ENCODE results near the gene TBC1D22A.

GRCh38 chr22:46972256-46972655 lies 209.8 kb downstream of the TBC1D22A start:
- TF ChIP-seq CTCF (IDR thresholded peaks at IDR 0.05; ENCODE audit: poor library complexity), result no peak
- no peak for TF ChIP-seq EZH2 (IDR thresholded peaks at IDR 0.05; ENCODE audit: borderline replicate concordance)
- TF ChIP-seq EZH2phosphoT487 (IDR thresholded peaks at IDR 0.05; ENCODE audit: low read depth, severe bottlenecking, unreplicated experiment), result no peak
